ENCODE measurements around the gene PRM2.

PRM2 gene

DNA sequence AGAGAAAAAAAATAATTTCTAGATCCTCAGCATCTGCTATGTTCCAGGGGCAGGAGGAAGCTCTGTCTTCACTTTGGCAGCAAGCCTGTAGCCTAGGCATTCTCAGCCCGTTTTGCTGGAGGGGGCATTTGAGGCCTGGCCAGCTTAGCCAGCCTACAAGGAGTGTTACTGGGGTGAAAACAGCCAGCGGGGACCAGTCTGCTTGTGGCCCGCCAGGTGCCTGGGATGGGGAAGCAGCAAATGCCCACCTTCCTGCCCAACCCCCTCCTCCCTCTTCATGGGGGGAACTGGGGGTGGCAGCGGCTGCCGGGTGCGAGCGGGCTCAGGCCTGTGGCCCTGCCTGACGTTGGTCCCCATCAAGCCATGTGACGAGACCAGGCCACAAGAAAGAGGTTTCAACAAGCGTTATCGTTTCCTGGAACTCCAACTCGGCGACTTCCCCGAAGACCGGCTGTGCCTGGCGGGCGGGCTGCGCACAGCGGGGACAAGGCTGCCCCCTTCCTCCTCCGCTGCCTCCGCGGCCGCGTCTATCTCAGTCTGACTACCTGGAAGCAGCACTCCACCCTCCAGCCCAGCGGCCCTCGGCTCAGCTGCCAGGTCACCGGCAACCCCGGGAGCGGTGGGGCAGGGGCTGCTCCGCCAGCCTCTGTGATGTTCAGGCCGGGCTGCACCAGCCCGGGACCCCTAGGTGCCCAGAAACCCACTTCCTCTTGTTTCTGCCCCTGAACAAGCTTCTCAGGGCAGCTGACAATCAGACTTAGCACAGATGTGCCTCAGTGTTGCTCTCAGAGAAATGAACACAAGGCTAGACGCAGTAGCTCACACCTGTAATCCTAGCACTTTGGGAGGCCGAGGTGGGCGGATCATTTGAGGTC lies 43.2 kb downstream of the PRM2 start:
- H3K4me3 ChIP-seq (ENCODE audit: low read depth in 1 of 2, low read length in 1 of 2): no peak overlapping the region
- TF ChIP-seq, protein P1, sequence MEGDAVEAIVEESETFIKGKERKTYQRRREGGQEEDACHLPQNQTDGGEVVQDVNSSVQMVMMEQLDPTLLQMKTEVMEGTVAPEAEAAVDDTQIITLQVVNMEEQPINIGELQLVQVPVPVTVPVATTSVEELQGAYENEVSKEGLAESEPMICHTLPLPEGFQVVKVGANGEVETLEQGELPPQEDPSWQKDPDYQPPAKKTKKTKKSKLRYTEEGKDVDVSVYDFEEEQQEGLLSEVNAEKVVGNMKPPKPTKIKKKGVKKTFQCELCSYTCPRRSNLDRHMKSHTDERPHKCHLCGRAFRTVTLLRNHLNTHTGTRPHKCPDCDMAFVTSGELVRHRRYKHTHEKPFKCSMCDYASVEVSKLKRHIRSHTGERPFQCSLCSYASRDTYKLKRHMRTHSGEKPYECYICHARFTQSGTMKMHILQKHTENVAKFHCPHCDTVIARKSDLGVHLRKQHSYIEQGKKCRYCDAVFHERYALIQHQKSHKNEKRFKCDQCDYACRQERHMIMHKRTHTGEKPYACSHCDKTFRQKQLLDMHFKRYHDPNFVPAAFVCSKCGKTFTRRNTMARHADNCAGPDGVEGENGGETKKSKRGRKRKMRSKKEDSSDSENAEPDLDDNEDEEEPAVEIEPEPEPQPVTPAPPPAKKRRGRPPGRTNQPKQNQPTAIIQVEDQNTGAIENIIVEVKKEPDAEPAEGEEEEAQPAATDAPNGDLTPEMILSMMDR (IDR thresholded peaks at IDR 0.05): no peak
- peaks cover 18 to 22% of the 10 kb centered on the region in 2 experiments for H3K4me1 ChIP-seq (ENCODE audit: control insufficient read depth in 1 of 2, insufficient read depth in 1 of 2, low read depth in 1 of 2, low read length in 1 of 2)
- H3K27ac ChIP-seq: no peak overlapping the region
- no peaks in the 10 kb centered on the region for H3K36me3 ChIP-seq
- H3K9me3 ChIP-seq: no peaks in the 10 kb centered on the region
- H3K27me3 ChIP-seq: peaks cover 10% of the 10 kb centered on the region

DNA sequence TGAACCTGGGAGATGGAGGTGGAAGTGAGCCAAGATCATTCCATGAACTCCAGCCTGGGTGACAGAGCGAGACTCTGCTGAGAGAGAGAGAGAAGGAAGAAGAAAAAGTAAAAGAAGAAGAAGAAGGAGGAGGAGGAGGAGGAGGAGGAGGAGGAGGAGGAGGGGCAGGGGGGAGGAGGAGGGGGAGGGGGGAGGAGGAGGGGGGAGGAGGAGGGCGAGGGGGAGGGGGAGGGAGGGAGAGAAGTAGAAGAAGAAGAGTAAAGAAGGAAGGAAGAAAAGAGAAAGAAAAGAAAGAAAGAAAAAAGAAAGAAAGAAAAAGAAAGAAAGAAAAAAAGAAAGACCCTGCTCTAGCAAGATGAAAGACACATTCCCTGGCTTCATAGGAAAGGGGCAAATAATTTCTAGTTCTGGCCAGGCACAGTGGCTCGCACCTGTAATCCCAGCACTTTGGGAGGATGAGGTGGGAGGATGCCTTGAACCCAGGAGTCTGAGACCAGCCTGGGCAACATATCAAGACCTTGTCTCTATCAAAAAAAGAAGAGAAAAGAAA lies 43.9 kb downstream of the PRM2 start:
- TF ChIP-seq, protein P1 (IDR thresholded peaks at IDR 0.05): no peak
- H3K9me3 ChIP-seq: no peaks in the 10 kb centered on the region
- peaks cover 10% of the 10 kb centered on the region for H3K27me3 ChIP-seq
- H3K4me3 ChIP-seq (ENCODE audit: low read depth in 1 of 2, low read length in 1 of 2): no peak overlapping the region
- peaks cover 18 to 22% of the 10 kb centered on the region in 2 experiments for H3K4me1 ChIP-seq (ENCODE audit: control insufficient read depth in 1 of 2, insufficient read depth in 1 of 2, low read depth in 1 of 2, low read length in 1 of 2)
- H3K36me3 ChIP-seq: no peaks in the 10 kb centered on the region
- no peak overlapping the region for H3K27ac ChIP-seq

DNA sequence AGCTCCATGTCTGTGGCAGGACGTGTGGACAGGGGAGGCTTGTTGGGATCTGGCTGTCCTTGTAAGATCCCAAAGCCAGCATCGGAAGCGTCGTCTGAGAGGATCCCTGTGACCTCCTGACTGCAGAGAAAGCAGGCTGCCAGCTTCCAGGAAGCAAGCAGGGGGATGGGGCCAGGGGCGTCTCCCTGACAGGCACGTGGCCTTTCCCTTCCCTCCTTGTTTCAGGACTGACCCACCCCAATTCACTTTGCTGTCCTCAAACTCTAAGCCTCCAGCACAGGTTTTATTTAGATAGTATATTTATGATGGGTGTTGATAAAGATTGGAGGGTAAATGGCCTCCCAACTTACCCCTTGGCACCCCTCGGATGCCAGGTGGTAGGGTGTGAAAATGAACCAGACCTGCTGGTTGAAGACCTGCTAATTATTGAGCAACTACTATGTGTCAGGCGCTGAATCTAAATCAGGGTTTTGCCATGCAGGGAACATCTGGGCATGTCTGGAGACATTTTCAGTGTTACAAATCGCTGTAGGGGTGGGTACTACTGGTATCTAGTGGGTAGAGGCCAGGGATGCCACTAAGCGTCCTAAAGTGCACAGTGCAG lies 44.8 kb downstream of the PRM2 start:
- Histone ChIP-seq H3K27ac (no peak overlapping the region), H3K36me3 (no peaks in the 10 kb centered on the region), H3K4me3 (ENCODE audit: low read depth in 1 of 2, low read length in 1 of 2) (no peak overlapping the region), H3K27me3 (peaks cover 10% of the 10 kb centered on the region), H3K9me3 (no peaks in the 10 kb centered on the region), H3K4me1 (ENCODE audit: control insufficient read depth in 1 of 2, insufficient read depth in 1 of 2, low read depth in 1 of 2, low read length in 1 of 2) (peaks cover 18 to 22% of the 10 kb centered on the region in 2 experiments)
- TF ChIP-seq, protein P1 (IDR thresholded peaks at IDR 0.05): no peak

DNA sequence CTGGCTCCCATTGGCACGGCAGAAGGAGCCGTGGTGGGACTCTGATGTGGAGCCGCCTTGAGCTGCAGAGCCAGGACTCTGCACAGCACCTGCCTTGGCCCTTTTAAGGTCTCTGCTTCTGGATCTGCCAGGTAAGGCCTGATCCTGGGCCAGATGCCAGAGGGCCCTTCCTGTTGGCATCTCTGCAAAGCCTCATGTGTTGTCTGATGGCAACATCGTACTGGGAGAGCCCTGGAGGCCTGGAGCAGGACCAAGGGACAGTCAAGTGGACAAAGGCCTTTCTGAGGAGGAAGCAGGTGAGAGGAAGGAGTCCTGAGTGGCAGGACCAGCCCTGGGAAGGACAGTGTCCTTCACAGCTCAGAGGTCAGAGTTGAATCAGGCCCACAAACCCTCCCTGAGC lies 46.4 kb downstream of the PRM2 start:
- TF ChIP-seq, protein P1 (IDR thresholded peaks at IDR 0.05): no peak
- peaks cover 9 to 13% of the 10 kb centered on the region in 2 experiments for H3K4me1 ChIP-seq (ENCODE audit: control insufficient read depth in 1 of 2, insufficient read depth in 1 of 2, low read depth in 1 of 2, low read length in 1 of 2)
- H3K9me3 ChIP-seq: no peaks in the 10 kb centered on the region
- H3K27me3 ChIP-seq: peaks cover 17% of the 10 kb centered on the region
- no peaks in the 10 kb centered on the region for H3K36me3 ChIP-seq
- no peak overlapping the region for H3K27ac ChIP-seq
- H3K4me3 ChIP-seq (ENCODE audit: low read depth in 1 of 2, low read length in 1 of 2): no peak overlapping the region

DNA sequence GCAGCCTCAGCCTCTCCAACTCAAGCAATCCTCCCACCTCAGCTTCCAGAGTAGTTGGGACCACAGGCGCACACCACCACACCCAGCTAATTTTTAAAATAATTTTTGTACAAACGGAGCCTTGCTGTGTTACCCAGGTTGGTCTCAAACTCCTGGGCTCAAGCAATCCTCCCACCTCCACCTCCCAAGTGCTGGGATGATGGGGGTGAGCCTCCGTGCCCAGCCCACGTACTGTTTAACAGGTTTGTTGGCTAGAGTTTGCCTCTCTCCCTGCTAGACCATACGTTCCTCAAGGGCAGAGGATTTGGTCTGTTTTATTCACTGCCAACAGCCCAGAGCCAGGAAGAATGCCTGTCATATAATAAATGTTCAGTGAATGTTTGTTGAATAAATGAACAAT lies 46.8 kb downstream of the PRM2 start:
- TF ChIP-seq, protein P1 (IDR thresholded peaks at IDR 0.05): no peak
- H3K4me1 ChIP-seq (ENCODE audit: control insufficient read depth in 1 of 2, insufficient read depth in 1 of 2, low read depth in 1 of 2, low read length in 1 of 2): peaks cover 6 to 10% of the 10 kb centered on the region in 2 experiments
- H3K9me3 ChIP-seq: no peaks in the 10 kb centered on the region
- H3K36me3 ChIP-seq: no peaks in the 10 kb centered on the region
- H3K27me3 ChIP-seq: peaks cover 22% of the 10 kb centered on the region
- no peak overlapping the region for H3K4me3 ChIP-seq (ENCODE audit: low read depth in 1 of 2, low read length in 1 of 2)
- no peak overlapping the region for H3K27ac ChIP-seq
